Measurements from ENCODE around the gene SOST.

- TF ChIP-seq SP2 (tag by site-specific recombination; IDR thresholded peaks at IDR 0.05) (no peak), ZBTB17 (tag by site-specific recombination; IDR thresholded peaks at IDR 0.05) (no peak), YY1 (tag by site-specific recombination; IDR thresholded peaks at IDR 0.05) (no peak), ZEB2 (tag by site-specific recombination; IDR thresholded peaks at IDR 0.05) (no peak)
Observed at GRCh38 chr17:43757171-43757660, 1.4 kb downstream of the SOST start.
